ENCODE measurements around the gene PFAS.

GRCh38 chr17:8244768-8245167 lies 4.3 kb upstream of the PFAS start:
- TF ChIP-seq CTCF (IDR thresholded peaks at IDR 0.05; ENCODE audit: insufficient read depth, low read length, poor library complexity, severe bottlenecking) (no peak), EZH2phosphoT487 (conservative IDR thresholded peaks at IDR 0.05; ENCODE audit: low read length) (no peak)
